ENCODE data around the gene SPATA20. TPM values are rescaled to one million over a fixed set of nuclear protein-coding genes. Genes with fewer than 3 reads are reported as not detected.

The SPATA20 gene
- total RNA-seq, 2 experiments from 2014 or later: 7.9 to 8.3 TPM

DNA sequence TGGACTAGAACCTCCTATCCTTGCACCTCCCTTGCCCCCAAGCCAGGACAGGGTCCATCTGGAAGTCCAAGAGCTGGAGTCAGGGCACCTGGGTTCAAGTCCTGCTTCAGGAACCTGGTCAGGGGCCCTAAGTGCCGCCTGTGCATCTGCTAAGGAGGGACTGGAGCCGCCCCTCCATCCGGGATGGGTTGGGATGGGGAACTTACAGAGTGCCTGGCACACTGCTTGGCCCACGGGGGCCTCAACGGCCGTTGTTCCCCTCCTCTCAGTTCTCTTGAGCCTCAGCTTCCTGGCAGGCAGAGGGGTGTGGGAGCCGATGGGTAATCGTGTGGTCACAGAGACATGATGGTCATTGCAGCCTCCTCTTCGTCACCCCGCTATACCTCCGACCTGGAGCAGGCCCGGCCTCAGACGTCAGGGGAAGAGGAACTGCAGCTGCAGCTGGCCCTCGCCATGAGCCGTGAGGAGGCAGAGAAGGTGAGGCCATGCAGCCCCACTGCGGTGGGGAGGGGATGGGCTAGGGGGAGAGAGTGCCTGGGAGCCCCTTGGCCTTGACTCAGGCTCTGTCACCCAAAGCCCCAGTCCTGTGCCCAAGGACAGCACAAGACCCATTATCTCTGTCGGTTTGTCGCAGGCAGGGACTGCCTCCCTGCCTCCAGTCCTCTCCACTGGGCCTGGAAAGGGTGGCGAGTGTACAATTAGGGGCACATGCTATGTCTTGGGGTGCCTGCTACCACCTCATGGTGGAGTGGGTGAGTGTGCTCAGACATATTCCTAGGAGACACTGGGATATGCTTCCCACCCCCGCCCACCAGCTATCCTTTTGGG is 9.0 kb upstream of the SPATA20 start:
- Histone ChIP-seq H2AFZ (ENCODE audit: low read length) (no peak overlapping the region), H3K79me2 (ENCODE audit: insufficient read depth, low read depth, low read length) (no peaks in the 10 kb centered on the region), H3K9me3 (ENCODE audit: low read length) (no peaks in the 10 kb centered on the region), H3K36me3 (ENCODE audit: insufficient read depth, low read length) (no peaks in the 10 kb centered on the region), H3K27ac (ENCODE audit: low read depth, low read length, poor library complexity, severe bottlenecking) (no peak overlapping the region), H3K4me1 (ENCODE audit: insufficient read depth, low read length, poor library complexity, severe bottlenecking) (peaks cover 12% of the 10 kb centered on the region), H4K20me1 (ENCODE audit: insufficient read depth, low read length) (no peaks in the 10 kb centered on the region), H3K4me3 (ENCODE audit: low read depth, low read length, poor library complexity, severe bottlenecking) (no peak overlapping the region), H3K9me2 (ENCODE audit: insufficient read depth, low read length) (no peaks in the 10 kb centered on the region), H3K4me2 (ENCODE audit: low read length) (no peak overlapping the region)
- CTCF ChIA-PET (ENCODE audit: unreplicated experiment): interaction anchor here (0.6 kb wide), 1 partner anchor 88 kb away, joined by 10 read pairs; no protein-coding TSS in a partner anchor
- BruUV-seq (replicated peaks): no TSS peak
- POLR2A ChIA-PET: no interaction called here
- no peak for DNase-seq (ENCODE audit: low spot score)
- TF ChIP-seq EZH2phosphoT487 (IDR thresholded peaks at IDR 0.05; ENCODE audit: borderline replicate concordance, low read depth, low read length): no peak
- TF ChIP-seq, protein P1, sequence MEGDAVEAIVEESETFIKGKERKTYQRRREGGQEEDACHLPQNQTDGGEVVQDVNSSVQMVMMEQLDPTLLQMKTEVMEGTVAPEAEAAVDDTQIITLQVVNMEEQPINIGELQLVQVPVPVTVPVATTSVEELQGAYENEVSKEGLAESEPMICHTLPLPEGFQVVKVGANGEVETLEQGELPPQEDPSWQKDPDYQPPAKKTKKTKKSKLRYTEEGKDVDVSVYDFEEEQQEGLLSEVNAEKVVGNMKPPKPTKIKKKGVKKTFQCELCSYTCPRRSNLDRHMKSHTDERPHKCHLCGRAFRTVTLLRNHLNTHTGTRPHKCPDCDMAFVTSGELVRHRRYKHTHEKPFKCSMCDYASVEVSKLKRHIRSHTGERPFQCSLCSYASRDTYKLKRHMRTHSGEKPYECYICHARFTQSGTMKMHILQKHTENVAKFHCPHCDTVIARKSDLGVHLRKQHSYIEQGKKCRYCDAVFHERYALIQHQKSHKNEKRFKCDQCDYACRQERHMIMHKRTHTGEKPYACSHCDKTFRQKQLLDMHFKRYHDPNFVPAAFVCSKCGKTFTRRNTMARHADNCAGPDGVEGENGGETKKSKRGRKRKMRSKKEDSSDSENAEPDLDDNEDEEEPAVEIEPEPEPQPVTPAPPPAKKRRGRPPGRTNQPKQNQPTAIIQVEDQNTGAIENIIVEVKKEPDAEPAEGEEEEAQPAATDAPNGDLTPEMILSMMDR (conservative IDR thresholded peaks at IDR 0.05; ENCODE audit: low read length): no peak
- intact Hi-C loops (cut with micrococcal nuclease; ENCODE audit: unreplicated experiment): no loop called here

DNA sequence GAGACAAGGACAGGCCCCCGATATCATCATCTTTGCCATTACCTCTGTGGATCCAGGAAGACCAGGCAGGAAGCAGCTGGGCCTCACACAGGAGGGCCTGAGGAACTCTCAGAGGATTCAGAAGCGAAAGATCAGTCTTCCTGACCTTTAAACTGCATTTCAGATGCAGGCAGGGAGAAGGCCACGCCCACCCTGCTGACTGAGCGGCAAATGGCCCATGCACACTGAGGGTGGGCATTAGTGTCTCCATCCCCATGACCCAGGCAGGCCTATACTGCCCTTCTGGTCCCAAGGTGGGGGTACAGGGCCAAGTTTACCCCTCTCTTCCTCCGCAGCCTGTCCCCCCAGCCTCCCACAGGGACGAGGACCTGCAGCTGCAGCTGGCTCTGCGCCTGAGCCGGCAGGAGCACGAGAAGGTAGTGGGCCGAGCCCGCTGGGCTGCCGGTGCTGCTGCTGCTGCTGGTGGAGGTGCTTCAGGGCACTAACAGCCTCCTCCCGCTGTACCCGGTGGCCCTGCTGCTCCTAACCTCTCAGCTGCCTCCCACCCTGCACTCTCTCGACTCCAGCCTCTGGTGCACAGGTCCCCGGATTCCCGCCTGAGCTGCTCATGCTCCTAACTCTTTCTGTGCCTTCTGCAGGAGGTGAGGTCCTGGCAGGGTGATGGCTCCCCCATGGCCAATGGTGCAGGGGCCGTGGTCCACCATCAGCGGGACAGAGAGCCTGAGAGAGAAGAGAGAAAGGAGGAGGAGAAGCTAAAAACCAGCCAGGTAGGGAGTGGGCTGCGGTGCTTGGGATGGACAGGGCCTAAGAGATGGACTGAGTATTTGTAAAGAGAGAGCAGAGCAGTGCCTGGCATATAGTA is 8.2 kb upstream of the SPATA20 start:
- Histone ChIP-seq H3K79me2 (ENCODE audit: insufficient read depth, low read depth, low read length) (no peaks in the 10 kb centered on the region), H3K36me3 (ENCODE audit: insufficient read depth, low read length) (no peaks in the 10 kb centered on the region), H3K4me1 (ENCODE audit: insufficient read depth, low read length, poor library complexity, severe bottlenecking) (peaks cover 12% of the 10 kb centered on the region), H3K9me2 (ENCODE audit: insufficient read depth, low read length) (no peaks in the 10 kb centered on the region), H4K20me1 (ENCODE audit: insufficient read depth, low read length) (no peaks in the 10 kb centered on the region), H3K4me3 (ENCODE audit: low read depth, low read length, poor library complexity, severe bottlenecking) (no peak overlapping the region), H3K9me3 (ENCODE audit: low read length) (no peaks in the 10 kb centered on the region), H3K4me2 (ENCODE audit: low read length) (no peak overlapping the region), H2AFZ (ENCODE audit: low read length) (no peak overlapping the region), H3K27ac (ENCODE audit: low read depth, low read length, poor library complexity, severe bottlenecking) (no peak overlapping the region)
- CTCF ChIA-PET (ENCODE audit: unreplicated experiment): interaction anchor here (0.6 kb wide), 1 partner anchor 87 kb away, joined by 10 read pairs; no protein-coding TSS in a partner anchor
- DNase-seq (ENCODE audit: low spot score): no peak
- TF ChIP-seq EZH2phosphoT487 (IDR thresholded peaks at IDR 0.05; ENCODE audit: borderline replicate concordance, low read depth, low read length): no peak
- TF ChIP-seq, protein P1 (conservative IDR thresholded peaks at IDR 0.05; ENCODE audit: low read length): no peak
- no TSS peak for BruUV-seq (replicated peaks)
- POLR2A ChIA-PET: no interaction called here
- intact Hi-C loops (cut with micrococcal nuclease; ENCODE audit: unreplicated experiment): no loop called here

All from OCI-LY7 (cell line).